ENCODE results near the gene CAMKK1.

CAMKK1 gene

DNA sequence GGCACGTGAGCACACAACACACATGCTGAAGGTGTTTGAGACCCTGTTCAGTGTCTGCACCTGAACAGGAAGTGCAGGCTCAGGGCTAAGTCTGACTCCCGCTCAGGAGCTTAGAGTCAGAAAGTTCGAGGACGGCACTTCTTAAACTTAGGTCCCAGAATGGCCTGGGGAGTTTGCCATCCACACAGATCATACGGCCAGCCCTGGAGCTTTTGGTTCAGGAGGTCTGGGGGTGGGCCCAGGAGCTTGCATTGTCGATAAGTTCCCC is 4.0 kb upstream of the CAMKK1 start (continued):
- TF ChIP-seq, protein P1, sequence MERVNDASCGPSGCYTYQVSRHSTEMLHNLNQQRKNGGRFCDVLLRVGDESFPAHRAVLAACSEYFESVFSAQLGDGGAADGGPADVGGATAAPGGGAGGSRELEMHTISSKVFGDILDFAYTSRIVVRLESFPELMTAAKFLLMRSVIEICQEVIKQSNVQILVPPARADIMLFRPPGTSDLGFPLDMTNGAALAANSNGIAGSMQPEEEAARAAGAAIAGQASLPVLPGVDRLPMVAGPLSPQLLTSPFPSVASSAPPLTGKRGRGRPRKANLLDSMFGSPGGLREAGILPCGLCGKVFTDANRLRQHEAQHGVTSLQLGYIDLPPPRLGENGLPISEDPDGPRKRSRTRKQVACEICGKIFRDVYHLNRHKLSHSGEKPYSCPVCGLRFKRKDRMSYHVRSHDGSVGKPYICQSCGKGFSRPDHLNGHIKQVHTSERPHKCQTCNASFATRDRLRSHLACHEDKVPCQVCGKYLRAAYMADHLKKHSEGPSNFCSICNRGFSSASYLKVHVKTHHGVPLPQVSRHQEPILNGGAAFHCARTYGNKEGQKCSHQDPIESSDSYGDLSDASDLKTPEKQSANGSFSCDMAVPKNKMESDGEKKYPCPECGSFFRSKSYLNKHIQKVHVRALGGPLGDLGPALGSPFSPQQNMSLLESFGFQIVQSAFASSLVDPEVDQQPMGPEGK (CRISPR knock-in tag; IDR thresholded peaks at IDR 0.05; ENCODE audit: borderline replicate concordance), result no peak
- TF ChIP-seq ARNTL (CRISPR knock-in tag; IDR thresholded peaks at IDR 0.05; ENCODE audit: borderline replicate concordance, low read depth) (no peak), GLIS3 (CRISPR knock-in tag; IDR thresholded peaks at IDR 0.05) (no peak), ZNF565 (CRISPR knock-in tag; conservative IDR thresholded peaks at IDR 0.05; ENCODE audit: low read depth) (no peak), OSR1 (CRISPR knock-in tag; IDR thresholded peaks at IDR 0.05) (no peak), TOX (CRISPR knock-in tag; IDR thresholded peaks at IDR 0.05; ENCODE audit: borderline replicate concordance) (no peak)

GRCh38 chr17:3896108-3896967 is 3.5 kb upstream of the CAMKK1 start:
- no peak for TF ChIP-seq OSR1 (CRISPR knock-in tag; IDR thresholded peaks at IDR 0.05)
- no peak for TF ChIP-seq SNAI2 (CRISPR knock-in tag; IDR thresholded peaks at IDR 0.05)
- no peak for ATAC-seq

DNA sequence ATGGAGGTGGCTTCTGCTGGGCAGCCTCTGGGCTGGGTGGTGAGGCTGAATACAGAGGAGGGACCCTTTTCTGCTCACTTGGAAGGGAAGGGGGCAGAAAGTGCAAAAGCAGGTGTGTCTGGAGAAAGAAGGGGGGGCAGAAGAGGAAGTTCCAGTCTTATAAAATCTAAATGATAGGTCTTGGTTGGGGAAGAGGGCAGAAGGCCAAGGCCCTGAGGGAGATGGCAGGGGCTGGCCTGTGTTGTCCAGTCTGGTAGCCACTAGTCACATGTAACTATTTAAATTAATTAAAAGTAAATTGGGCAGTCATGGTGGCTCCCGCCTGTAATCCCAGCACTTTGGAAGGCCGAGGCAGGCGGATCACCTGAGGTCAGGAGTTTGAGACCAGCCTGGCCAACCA is 2.5 kb upstream of the CAMKK1 start:
- no peak for ATAC-seq
- TF ChIP-seq CREB5 (CRISPR knock-in tag; IDR thresholded peaks at IDR 0.05; ENCODE audit: low read depth) (no peak), PPARA (CRISPR knock-in tag; IDR thresholded peaks at IDR 0.05; ENCODE audit: borderline replicate concordance) (no peak), ARNTL (CRISPR knock-in tag; IDR thresholded peaks at IDR 0.05; ENCODE audit: borderline replicate concordance, low read depth) (no peak), SNAI2 (CRISPR knock-in tag; IDR thresholded peaks at IDR 0.05) (no peak), GLIS3 (CRISPR knock-in tag; IDR thresholded peaks at IDR 0.05) (no peak), ZFP3 (CRISPR knock-in tag; IDR thresholded peaks at IDR 0.05) (no peak), POU6F1 (CRISPR knock-in tag; IDR thresholded peaks at IDR 0.05; ENCODE audit: borderline replicate concordance, low read depth) (no peak), ZC3H10 (CRISPR knock-in tag; IDR thresholded peaks at IDR 0.05) (no peak), ZNF565 (CRISPR knock-in tag; conservative IDR thresholded peaks at IDR 0.05; ENCODE audit: low read depth) (no peak), ISL1 (CRISPR knock-in tag; IDR thresholded peaks at IDR 0.05) (no peak), ZNF8 (CRISPR knock-in tag; IDR thresholded peaks at IDR 0.05) (no peak), ZNF70 (CRISPR knock-in tag; IDR thresholded peaks at IDR 0.05) (no peak)
- TF ChIP-seq, protein P1 (CRISPR knock-in tag; IDR thresholded peaks at IDR 0.05; ENCODE audit: borderline replicate concordance), result no peak
- TF ChIP-seq, protein P2, sequence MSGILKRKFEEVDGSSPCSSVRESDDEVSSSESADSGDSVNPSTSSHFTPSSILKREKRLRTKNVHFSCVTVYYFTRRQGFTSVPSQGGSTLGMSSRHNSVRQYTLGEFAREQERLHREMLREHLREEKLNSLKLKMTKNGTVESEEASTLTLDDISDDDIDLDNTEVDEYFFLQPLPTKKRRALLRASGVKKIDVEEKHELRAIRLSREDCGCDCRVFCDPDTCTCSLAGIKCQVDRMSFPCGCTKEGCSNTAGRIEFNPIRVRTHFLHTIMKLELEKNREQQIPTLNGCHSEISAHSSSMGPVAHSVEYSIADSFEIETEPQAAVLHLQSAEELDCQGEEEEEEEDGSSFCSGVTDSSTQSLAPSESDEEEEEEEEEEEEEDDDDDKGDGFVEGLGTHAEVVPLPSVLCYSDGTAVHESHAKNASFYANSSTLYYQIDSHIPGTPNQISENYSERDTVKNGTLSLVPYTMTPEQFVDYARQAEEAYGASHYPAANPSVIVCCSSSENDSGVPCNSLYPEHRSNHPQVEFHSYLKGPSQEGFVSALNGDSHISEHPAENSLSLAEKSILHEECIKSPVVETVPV (CRISPR knock-in tag; IDR thresholded peaks at IDR 0.05), result no peak

GRCh38 chr17:3894911-3895343 is 2.1 kb upstream of the CAMKK1 start:
- no peak for ATAC-seq
- TF ChIP-seq ZFP3 (CRISPR knock-in tag; IDR thresholded peaks at IDR 0.05) (no peak), ISL1 (CRISPR knock-in tag; IDR thresholded peaks at IDR 0.05) (no peak), ZFP30 (CRISPR knock-in tag; IDR thresholded peaks at IDR 0.05) (no peak), TCF4 (CRISPR knock-in tag; IDR thresholded peaks at IDR 0.05; ENCODE audit: borderline replicate concordance) (no peak), PPARA (CRISPR knock-in tag; IDR thresholded peaks at IDR 0.05; ENCODE audit: borderline replicate concordance) (no peak), ZNF565 (CRISPR knock-in tag; conservative IDR thresholded peaks at IDR 0.05; ENCODE audit: low read depth) (no peak), POU6F1 (CRISPR knock-in tag; IDR thresholded peaks at IDR 0.05; ENCODE audit: borderline replicate concordance, low read depth) (no peak), ZC3H10 (CRISPR knock-in tag; IDR thresholded peaks at IDR 0.05) (no peak), TOX (CRISPR knock-in tag; IDR thresholded peaks at IDR 0.05; ENCODE audit: borderline replicate concordance) (no peak)
